ENCODE measurements around the gene MUSK. TPM values are rescaled to one million over a fixed set of nuclear protein-coding genes. Genes with fewer than 3 reads are reported as not detected.

MUSK gene
- total RNA-seq, 4 donors from 2014 or later = 0.31 to 0.37 TPM; not detected in 2

DNA sequence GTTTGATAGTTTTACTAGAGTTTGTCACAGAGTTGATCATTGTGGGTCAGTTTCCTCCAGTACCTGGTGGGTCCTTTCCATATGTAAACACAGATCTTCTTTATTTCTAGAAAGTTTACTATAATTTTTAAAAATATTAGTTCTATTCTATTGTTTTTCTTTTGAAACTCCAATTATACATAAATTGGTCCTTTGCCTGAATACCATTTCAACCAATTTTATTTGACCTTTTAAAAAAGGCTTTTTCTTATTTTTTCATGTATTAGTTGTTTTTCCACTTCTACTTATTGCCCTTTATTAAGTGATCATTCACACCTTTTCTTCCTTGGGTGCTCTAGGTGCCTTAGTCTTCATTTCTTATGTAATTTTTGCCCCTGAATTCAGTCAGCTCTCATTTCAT lies 33.0 kb upstream of the MUSK start:
- TF ChIP-seq CTCF (IDR thresholded peaks at IDR 0.05) = no peak
- DNase-seq (ENCODE audit: low spot score) (no peak), ATAC-seq (ENCODE audit: low FRiP score) (no peak)

DNA sequence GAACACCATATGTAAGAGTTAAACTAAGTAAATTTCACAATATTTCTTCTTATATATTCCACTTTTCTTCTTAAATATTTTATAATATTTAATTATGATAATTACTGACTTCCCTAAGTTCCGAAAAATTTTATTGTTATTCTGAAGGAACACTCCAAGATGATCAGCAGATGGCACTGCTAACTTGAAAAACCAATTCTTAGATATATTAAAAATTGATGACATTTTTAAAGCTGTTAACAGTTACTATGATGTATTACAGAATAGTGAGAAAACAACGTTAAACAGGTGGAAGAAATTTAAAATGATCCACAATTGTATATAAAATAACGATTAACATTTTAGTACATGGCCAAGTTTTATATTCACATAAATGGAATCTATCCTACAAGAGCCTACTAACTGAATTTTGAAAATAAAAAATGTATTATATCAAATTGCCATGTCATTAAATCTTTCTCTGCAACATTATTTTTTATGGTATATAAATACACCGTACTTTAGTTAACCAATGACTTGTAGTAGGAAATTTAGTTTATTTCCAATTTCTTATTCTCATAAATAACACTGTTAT lies 30.1 kb upstream of the MUSK start:
- TF ChIP-seq CTCF (IDR thresholded peaks at IDR 0.05) = no peak
- ATAC-seq (ENCODE audit: low FRiP score) (no peak), DNase-seq (ENCODE audit: low spot score) (no peak)

GRCh38 chr9:110640736-110641135 lies 27.9 kb upstream of the MUSK start:
- no peak for ATAC-seq (ENCODE audit: low FRiP score)
- TF ChIP-seq CTCF (IDR thresholded peaks at IDR 0.05) = no peak
- DNase-seq (ENCODE audit: low spot score) = no peak

DNA sequence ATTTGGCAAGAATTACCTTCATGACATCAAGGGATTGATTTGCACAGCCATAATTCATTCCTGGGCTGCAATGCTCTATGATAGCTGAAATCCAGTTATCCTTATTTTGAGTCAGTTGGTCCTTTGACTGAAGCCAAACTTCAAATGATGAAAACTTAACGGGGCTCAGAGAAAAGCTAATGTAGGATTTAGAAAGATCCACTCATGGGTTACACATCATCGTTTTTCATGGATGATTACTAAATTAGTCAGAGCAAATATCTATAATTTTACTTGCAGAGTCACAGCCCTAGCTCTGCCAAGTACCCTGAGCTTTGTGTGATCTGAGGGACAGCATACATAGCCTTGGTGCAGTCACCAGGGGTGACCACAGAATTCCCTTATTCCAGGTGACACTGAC lies 27.3 kb upstream of the MUSK start:
- TF ChIP-seq CTCF (IDR thresholded peaks at IDR 0.05) = no peak
- ATAC-seq (ENCODE audit: low FRiP score) (no peak), DNase-seq (ENCODE audit: low spot score) (no peak)

DNA sequence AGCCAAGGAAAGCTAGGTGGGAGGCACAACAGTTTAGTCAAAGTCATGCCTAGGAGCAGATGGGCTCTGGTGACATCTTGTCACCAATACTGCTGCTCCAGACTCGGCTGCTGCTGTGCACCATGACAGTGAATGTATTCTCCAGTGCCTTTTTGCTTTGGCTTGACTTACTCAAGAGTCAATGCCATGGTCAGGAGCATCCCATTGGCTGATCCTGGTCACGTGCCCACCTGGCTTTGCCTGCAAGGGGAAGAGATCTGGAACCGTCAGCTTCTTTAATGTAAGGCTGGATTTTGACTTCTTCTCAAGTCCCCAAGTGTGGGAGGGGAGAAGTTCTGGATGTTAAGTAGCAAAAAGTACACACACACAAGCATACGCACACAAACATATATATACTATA lies 19.9 kb upstream of the MUSK start:
- DNase-seq (ENCODE audit: low spot score) = no peak

DNA sequence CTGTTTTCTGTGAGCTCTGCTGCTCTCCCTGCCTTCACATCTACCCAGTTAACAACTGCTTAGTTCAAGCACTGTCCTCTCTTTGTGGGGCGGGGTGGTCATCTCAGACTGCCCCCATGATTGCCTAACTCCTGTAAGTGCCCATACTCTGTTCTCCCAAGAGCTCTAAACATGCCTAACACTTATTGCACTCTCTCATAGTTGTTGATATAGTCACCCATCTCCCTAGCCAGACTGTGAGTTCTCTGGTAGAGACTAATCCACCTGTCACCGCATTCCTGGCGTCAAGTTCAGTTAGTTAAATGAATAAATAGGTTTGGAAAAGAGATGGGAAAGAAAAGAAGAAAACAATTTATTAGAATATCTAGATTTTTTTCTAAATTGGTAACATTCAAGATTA lies 18.3 kb upstream of the MUSK start:
- ATAC-seq (ENCODE audit: low FRiP score) (no peak), DNase-seq (ENCODE audit: low spot score) (no peak)
- no peak for TF ChIP-seq CTCF (IDR thresholded peaks at IDR 0.05)

More for the DNA sequence above, 19.9 kb upstream of the MUSK start:
- ATAC-seq (ENCODE audit: low FRiP score) = no peak
- no peak for TF ChIP-seq CTCF (IDR thresholded peaks at IDR 0.05)

GRCh38 chr9:110650991-110651411 lies 17.6 kb upstream of the MUSK start:
- no peak for ATAC-seq (ENCODE audit: low FRiP score)
- TF ChIP-seq CTCF (IDR thresholded peaks at IDR 0.05) = no peak
- DNase-seq (ENCODE audit: low spot score) = no peak

Data from omental fat pad (tissue), 4 donors.